ENCODE data around the gene GHRHR. TPM values are rescaled to one million over a fixed set of nuclear protein-coding genes. Genes with fewer than 3 reads are reported as not detected.

Gene GHRHR
- total and polyA plus RNA-seq, 10 of the 15 experiments (the other 5 are each of a cell fraction or from before 2014, with no cell fraction given): not detected

- TF ChIP-seq, protein P1, sequence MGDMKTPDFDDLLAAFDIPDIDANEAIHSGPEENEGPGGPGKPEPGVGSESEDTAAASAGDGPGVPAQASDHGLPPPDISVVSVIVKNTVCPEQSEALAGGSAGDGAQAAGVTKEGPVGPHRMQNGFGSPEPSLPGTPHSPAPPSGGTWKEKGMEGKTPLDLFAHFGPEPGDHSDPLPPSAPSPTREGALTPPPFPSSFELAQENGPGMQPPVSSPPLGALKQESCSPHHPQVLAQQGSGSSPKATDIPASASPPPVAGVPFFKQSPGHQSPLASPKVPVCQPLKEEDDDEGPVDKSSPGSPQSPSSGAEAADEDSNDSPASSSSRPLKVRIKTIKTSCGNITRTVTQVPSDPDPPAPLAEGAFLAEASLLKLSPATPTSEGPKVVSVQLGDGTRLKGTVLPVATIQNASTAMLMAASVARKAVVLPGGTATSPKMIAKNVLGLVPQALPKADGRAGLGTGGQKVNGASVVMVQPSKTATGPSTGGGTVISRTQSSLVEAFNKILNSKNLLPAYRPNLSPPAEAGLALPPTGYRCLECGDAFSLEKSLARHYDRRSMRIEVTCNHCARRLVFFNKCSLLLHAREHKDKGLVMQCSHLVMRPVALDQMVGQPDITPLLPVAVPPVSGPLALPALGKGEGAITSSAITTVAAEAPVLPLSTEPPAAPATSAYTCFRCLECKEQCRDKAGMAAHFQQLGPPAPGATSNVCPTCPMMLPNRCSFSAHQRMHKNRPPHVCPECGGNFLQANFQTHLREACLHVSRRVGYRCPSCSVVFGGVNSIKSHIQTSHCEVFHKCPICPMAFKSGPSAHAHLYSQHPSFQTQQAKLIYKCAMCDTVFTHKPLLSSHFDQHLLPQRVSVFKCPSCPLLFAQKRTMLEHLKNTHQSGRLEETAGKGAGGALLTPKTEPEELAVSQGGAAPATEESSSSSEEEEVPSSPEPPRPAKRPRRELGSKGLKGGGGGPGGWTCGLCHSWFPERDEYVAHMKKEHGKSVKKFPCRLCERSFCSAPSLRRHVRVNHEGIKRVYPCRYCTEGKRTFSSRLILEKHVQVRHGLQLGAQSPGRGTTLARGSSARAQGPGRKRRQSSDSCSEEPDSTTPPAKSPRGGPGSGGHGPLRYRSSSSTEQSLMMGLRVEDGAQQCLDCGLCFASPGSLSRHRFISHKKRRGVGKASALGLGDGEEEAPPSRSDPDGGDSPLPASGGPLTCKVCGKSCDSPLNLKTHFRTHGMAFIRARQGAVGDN (IDR thresholded peaks at IDR 0.05): no peak
Observed at GRCh38 chr7:30920584-30921539, 42.9 kb upstream of the GHRHR start (continued).

- no peak overlapping the region for H3K4me2 ChIP-seq (ENCODE audit: control insufficient read depth, insufficient read depth)
- no peak overlapping the region for H2AFZ ChIP-seq (ENCODE audit: control insufficient read depth, low read depth, low read length)
- CTCF ChIA-PET: interaction anchor here (2.0 kb wide), 1 partner anchor 16 kb away, joined by 7 read pairs; no protein-coding TSS in a partner anchor
- in situ Hi-C loops (cut with MboI) (no loop called here), intact Hi-C loops (cut with micrococcal nuclease; ENCODE audit: unreplicated experiment) (no loop called here)
- DNase-seq (ENCODE audit: low read depth, low spot score) (no peak), FAIRE-seq (no peak), ATAC-seq (no peak)
- H3K79me2 ChIP-seq (ENCODE audit: control insufficient read depth, insufficient read depth, low read length): no peaks in the 10 kb centered on the region
- no peaks in the 10 kb centered on the region for H4K20me1 ChIP-seq (ENCODE audit: control insufficient read depth, insufficient read depth)
- H3K4me1 ChIP-seq (ENCODE audit: control insufficient read depth, insufficient read depth, low read length): no peaks in the 10 kb centered on the region
- H3K9me3 ChIP-seq (replicated peaks; ENCODE audit: control insufficient read depth, insufficient read depth, low read length): no peaks in the 10 kb centered on the region
- H3K9ac ChIP-seq (ENCODE audit: control insufficient read depth, insufficient read depth, low read length): no peak overlapping the region
- SMC1A ChIA-PET (ENCODE audit: uncharacterized antibody, unreplicated experiment): interaction anchor here (1.0 kb wide), 1 partner anchor 200 kb away, joined by 3 read pairs; no protein-coding TSS in a partner anchor
- no peaks in the 10 kb centered on the region; a peak in 1 of 4 replicates for H3K27me3 ChIP-seq (replicated peaks in 1 of 2; ENCODE audit: control insufficient read depth in 2 of 2, insufficient read depth in 2 of 2, low read length in 1 of 2)
- WGBS (ENCODE audit: insufficient coverage, insufficient replicate concordance, low lambda C conversion rate, missing lambda C conversion rate): 62% methylated on average over 18 of the region's 19 CpGs
- POLR2A ChIA-PET: no interaction called here
- TF ChIP-seq SREBF1 (IDR thresholded peaks at IDR 0.05; ENCODE audit: low read length) (no peak), SIX5 (IDR thresholded peaks at IDR 0.05; ENCODE audit: low read depth, low read length, severe bottlenecking) (no peak), TBL1XR1 (IDR thresholded peaks at IDR 0.05; ENCODE audit: low read depth, low read length) (no peak), RAD51 (IDR thresholded peaks at IDR 0.05) (no peak)
- TF ChIP-seq, protein P2, sequence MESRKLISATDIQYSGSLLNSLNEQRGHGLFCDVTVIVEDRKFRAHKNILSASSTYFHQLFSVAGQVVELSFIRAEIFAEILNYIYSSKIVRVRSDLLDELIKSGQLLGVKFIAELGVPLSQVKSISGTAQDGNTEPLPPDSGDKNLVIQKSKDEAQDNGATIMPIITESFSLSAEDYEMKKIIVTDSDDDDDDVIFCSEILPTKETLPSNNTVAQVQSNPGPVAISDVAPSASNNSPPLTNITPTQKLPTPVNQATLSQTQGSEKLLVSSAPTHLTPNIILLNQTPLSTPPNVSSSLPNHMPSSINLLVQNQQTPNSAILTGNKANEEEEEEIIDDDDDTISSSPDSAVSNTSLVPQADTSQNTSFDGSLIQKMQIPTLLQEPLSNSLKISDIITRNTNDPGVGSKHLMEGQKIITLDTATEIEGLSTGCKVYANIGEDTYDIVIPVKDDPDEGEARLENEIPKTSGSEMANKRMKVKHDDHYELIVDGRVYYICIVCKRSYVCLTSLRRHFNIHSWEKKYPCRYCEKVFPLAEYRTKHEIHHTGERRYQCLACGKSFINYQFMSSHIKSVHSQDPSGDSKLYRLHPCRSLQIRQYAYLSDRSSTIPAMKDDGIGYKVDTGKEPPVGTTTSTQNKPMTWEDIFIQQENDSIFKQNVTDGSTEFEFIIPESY (IDR thresholded peaks at IDR 0.05): no peak
- H3K27ac ChIP-seq (ENCODE audit: control insufficient read depth, insufficient read depth): no peak overlapping the region
- RAD21 ChIA-PET (ENCODE audit: unreplicated experiment): no interaction called here
- no TSS peak for BruUV-seq (replicated peaks)
- no peak overlapping the region for H3K4me3 ChIP-seq
- no peaks in the 10 kb centered on the region for H3K36me3 ChIP-seq (ENCODE audit: control insufficient read depth in 2 of 2, insufficient read depth in 2 of 2, low read length in 1 of 2)
Observed at GRCh38 chr7:30921540-30922401, 42.0 kb upstream of the GHRHR start.

Measured in GM12878 (cell line).